ENCODE results near the gene PKP2.

Gene PKP2

DNA sequence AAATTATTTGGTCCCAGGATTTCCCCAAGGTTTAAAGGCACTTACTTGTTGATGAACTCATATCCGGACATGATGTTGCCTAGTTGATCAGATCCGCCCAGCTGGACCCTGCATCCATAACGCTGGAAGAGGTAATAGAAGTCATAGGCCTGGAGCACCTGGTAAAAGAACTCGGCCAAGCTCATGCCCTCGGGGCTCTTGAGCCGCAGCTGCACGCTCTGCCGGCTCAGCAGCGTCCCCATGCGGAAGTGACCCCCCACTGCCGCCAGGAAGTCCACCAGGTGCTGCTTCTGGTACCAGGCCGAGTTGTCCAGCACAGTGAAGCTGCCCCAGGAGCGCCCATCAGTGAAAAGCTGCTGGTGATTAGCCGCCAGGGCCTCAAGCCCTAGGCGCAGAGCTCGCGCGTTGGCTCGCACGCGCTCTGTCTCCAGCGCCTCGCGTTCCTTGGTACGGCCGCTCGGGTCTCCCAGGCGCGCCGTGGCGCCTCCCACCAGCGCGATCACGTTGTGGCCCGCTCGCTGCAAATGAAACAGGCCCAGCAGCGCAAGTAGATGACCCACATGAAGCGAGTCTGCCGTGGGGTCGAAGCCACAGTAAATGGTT is 141.4 kb downstream of the PKP2 start:
- peak overlapping the region; percentile 87 for H3K27ac Mint-ChIP-seq
- peaks cover 23% of the 10 kb centered on the region for H3K36me3 Mint-ChIP-seq
- CTCF ChIA-PET: interaction anchor here (0.5 to 4.5 kb wide), 40 partner anchors 10 to 1484 kb away, joined by 3 to 61 read pairs (median 4); partner anchors contain the start of genes ALG10, DENND5B, ETFBKMT and FGD4
- peak overlapping the region; percentile 92 for H3K4me3 Mint-ChIP-seq
- no peaks in the 10 kb centered on the region for H3K27me3 Mint-ChIP-seq
- H3K4me1 Mint-ChIP-seq: peaks cover 25% of the 10 kb centered on the region
- H3K9me3 Mint-ChIP-seq: no peaks in the 10 kb centered on the region
- peak; percentile 81 for DNase-seq

DNA sequence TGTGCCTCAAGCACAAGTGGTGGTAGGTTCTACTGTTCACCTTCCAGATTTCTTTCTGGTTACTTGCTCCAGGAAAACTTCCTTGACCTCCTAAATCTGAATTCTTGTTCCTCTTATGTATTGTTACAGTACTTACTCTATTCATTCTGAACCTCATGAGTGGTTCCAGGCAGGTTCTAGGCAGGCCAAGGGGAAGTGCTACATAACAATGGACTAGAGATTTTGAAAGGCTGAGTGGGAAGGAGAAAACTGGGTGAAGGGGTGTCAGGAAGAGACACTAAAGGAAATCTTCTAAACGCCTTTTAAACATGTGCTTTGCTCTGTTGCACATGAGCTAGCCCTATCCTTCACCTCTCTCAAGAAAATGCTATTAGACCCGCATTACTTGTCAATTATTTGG is 142.5 kb downstream of the PKP2 start:
- Mint-ChIP-seq H3K4me3 (peak overlapping the region; percentile 92), H3K36me3 (peaks cover 27% of the 10 kb centered on the region), H3K27me3 (no peaks in the 10 kb centered on the region), H3K9me3 (no peaks in the 10 kb centered on the region), H3K4me1 (peaks cover 25% of the 10 kb centered on the region), H3K27ac (peak overlapping the region; percentile 66)
- CTCF ChIA-PET: interaction anchor here (0.8 to 4.5 kb wide), 14 partner anchors 9 to 1267 kb away, joined by 3 to 61 read pairs (median 6); partner anchors contain the start of genes ALG10 and FGD4
- DNase-seq: no peak

DNA sequence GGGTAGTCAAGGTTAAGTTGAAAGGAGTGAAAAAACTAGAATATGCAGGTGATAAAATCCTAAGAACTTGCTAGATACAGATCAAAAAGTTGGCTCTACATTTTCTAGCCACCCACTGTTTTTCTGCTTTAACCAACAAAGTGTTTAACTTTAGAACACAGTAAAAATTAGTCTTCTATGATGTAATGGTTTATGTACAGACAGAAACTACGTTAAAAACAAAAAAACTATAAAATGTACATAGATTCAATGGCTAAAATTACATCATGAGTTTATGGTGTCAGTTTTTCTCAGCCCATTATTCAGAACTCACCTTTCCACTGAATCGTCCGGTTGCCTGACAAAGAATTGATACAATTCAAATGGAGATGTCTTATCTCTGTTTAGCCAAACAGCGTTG is 143.0 kb downstream of the PKP2 start:
- Mint-ChIP-seq H3K4me1 (peaks cover 25% of the 10 kb centered on the region), H3K4me3 (peak overlapping the region; percentile 92), H3K36me3 (peaks cover 27% of the 10 kb centered on the region), H3K9me3 (no peaks in the 10 kb centered on the region), H3K27ac (no peak overlapping the region), H3K27me3 (no peaks in the 10 kb centered on the region)
- CTCF ChIA-PET: interaction anchor here (2.8 to 4.5 kb wide), 3 partner anchors 12 to 1268 kb away, joined by 12 to 61 read pairs (median 22); partner anchors contain the start of gene ALG10
- DNase-seq: no peak

DNA sequence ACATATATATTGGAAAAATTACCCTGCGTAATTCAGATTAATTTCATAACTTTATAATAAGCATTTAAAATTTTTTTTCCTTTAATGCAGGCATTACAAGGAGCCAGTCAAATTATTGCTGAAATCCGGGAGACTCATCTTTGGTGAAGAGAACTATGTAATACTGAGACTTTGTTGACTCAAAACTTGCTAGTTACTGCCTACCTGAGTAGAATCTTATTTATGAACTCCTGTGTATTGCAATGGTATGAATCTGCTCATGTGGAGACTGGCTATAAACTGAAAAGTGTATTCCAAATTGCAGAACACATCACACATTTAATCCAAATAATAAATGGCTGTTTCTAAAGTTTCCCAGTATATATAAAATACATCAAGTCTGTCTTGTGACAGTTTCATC is 153.3 kb downstream of the PKP2 start:
- no peaks in the 10 kb centered on the region for H3K9me3 Mint-ChIP-seq
- no peak overlapping the region for H3K27ac Mint-ChIP-seq

DNA sequence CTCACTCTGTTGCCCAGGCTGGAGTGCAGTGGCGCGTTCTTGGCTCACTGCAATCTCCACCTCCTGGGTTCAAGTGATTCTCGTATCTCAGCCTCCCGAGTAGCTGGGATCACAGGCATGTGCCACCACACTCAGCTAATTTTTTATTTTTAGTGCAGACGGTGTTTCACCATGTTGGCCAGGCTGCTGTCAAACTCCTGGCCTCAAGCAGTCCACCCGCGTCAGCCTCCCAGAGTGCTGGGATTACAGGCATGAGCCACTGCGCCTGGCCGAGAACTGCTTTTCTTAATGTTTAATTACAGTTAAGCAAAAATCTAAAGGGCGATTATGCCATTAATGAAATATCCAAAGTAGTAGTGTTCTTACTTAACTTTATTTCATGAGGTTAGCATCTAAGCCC is 154.4 kb downstream of the PKP2 start:
- no peak for DNase-seq
- Mint-ChIP-seq H3K27ac (no peak overlapping the region), H3K27me3 (no peaks in the 10 kb centered on the region), H3K9me3 (no peaks in the 10 kb centered on the region), H3K36me3 (peaks cover 46% of the 10 kb centered on the region), H3K4me1 (no peaks in the 10 kb centered on the region), H3K4me3 (no peak overlapping the region)
- CTCF ChIA-PET: interaction anchor here (3.2 kb wide), 1 partner anchor 13 kb away, joined by 12 read pairs; the partner anchor contains the start of gene YARS2

More for the DNA sequence above, 153.3 kb downstream of the PKP2 start:
- Mint-ChIP-seq H3K4me1 (no peaks in the 10 kb centered on the region), H3K36me3 (peaks cover 45% of the 10 kb centered on the region), H3K4me3 (no peak overlapping the region), H3K27me3 (no peaks in the 10 kb centered on the region)
- no peak for DNase-seq
- CTCF ChIA-PET: no interaction called here

All from activated naive CD4-positive, alpha-beta T cell treated with anti-CD3 and anti-CD28 coated beads, Interleukin-2, amount 10 ng/mL, durations not matched to agents 7 days and 5 days (primary cell).